ENCODE results near the gene C22orf42. TPM values are rescaled to one million over a fixed set of nuclear protein-coding genes. Genes with fewer than 3 reads are reported as not detected.

The C22orf42 gene
- total and polyA plus RNA-seq, 7 donors = not detected

GRCh38 chr22:32205974-32206773 lies 47.1 kb upstream of the C22orf42 start:
- Histone ChIP-seq H3K27ac (no peak overlapping the region), H3K4me3 (no peak overlapping the region), H3K4me1 (no peaks in the 10 kb centered on the region), H3K27me3 (ENCODE audit: insufficient read depth in 3 of 3, low read length in 2 of 3) (peaks cover 0 to 18% (median 5%) of the 10 kb centered on the region in 3 donors), H3K36me3 (ENCODE audit: insufficient read depth in 1 of 2, low read depth in 1 of 2) (no peaks in the 10 kb centered on the region), H3K9me3 (no peaks in the 10 kb centered on the region)
- TF ChIP-seq CTCF (IDR thresholded peaks at IDR 0.05) = no peak
- WGBS, 3 donors = 82 to 89% (median 85%) methylated on average over 30 of the region's 30 CpGs
- DNase-seq = no peak
- intact Hi-C loops (cut with DNase I) = loop anchor here in 1 of 2 donors (10.0 kb wide), 1 partner anchor 231 kb away; no protein-coding TSS in a partner anchor
- no peak for ATAC-seq

- peak in 1 of 2 donors; percentile 29 for DNase-seq
- TF ChIP-seq CTCF (IDR thresholded peaks at IDR 0.05) = no peak
Observed at GRCh38 chr22:32204856-32205722, 46.0 kb upstream of the C22orf42 start, which contains the start of gene RFPL2. Gene RFPL2, minus strand, starts transcription at chr22:32205073. Its CDS starts 2,622 bp downstream, at chr22:32202451.

GRCh38 chr22:32204040-32204855 lies 45.1 kb upstream of the C22orf42 start:
- H3K27me3 ChIP-seq (ENCODE audit: insufficient read depth in 3 of 3, low read length in 2 of 3) = peaks cover 0 to 24% (median 5%) of the 10 kb centered on the region in 3 donors
- intact Hi-C loops (cut with DNase I) = loop anchor here in 1 of 2 donors (10.0 kb wide), 1 partner anchor 229 kb away; no protein-coding TSS in a partner anchor

More at GRCh38 chr22:32204856-32205722, 46.0 kb upstream of the C22orf42 start, which contains the start of gene RFPL2:
- peak in 1 of 4 donors; percentile 46 for ATAC-seq
- 57 to 74% (median 70%) methylated on average over 38 to 41 of the region's 41 CpGs for WGBS, 3 donors
- H3K27me3 ChIP-seq (ENCODE audit: insufficient read depth in 3 of 3, low read length in 2 of 3) = peaks cover 0 to 24% (median 5%) of the 10 kb centered on the region in 3 donors
- H3K27ac ChIP-seq = no peak within 1 kb of the TSS
- H3K9me3 ChIP-seq = no peaks in the 10 kb centered on the region
- H3K4me3 ChIP-seq = no peak within 1 kb of the TSS
- H3K36me3 ChIP-seq (ENCODE audit: insufficient read depth in 1 of 2, low read depth in 1 of 2) = no peaks in the 10 kb centered on the region
- no peaks in the 10 kb centered on the region for H3K4me1 ChIP-seq
- intact Hi-C loops (cut with DNase I) = loop anchor here in 1 of 2 donors (10.0 kb wide), 1 partner anchor 230 kb away; no protein-coding TSS in a partner anchor

More at GRCh38 chr22:32204040-32204855, 45.1 kb upstream of the C22orf42 start:
- H3K9me3 ChIP-seq = no peaks in the 10 kb centered on the region
- DNase-seq (no peak), ATAC-seq (no peak)
- H3K4me3 ChIP-seq = no peak overlapping the region
- H3K36me3 ChIP-seq (ENCODE audit: insufficient read depth in 1 of 2, low read depth in 1 of 2) = no peaks in the 10 kb centered on the region
- no peak for TF ChIP-seq CTCF (IDR thresholded peaks at IDR 0.05)
- no peak overlapping the region for H3K27ac ChIP-seq
- no peaks in the 10 kb centered on the region for H3K4me1 ChIP-seq
- WGBS, 3 donors = 31 to 57% (median 38%) methylated on average over 40 to 42 of the region's 42 CpGs

Measured in psoas muscle (tissue), 8 donors.